ENCODE data around the gene CCDC61.

The CCDC61 gene, protein sequence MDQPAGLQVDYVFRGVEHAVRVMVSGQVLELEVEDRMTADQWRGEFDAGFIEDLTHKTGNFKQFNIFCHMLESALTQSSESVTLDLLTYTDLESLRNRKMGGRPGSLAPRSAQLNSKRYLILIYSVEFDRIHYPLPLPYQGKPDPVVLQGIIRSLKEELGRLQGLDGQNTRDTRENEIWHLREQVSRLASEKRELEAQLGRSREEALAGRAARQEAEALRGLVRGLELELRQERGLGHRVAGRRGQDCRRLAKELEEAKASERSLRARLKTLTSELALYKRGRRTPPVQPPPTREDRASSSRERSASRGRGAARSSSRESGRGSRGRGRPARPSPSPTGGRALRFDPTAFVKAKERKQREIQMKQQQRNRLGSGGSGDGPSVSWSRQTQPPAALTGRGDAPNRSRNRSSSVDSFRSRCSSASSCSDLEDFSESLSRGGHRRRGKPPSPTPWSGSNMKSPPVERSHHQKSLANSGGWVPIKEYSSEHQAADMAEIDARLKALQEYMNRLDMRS

DNA sequence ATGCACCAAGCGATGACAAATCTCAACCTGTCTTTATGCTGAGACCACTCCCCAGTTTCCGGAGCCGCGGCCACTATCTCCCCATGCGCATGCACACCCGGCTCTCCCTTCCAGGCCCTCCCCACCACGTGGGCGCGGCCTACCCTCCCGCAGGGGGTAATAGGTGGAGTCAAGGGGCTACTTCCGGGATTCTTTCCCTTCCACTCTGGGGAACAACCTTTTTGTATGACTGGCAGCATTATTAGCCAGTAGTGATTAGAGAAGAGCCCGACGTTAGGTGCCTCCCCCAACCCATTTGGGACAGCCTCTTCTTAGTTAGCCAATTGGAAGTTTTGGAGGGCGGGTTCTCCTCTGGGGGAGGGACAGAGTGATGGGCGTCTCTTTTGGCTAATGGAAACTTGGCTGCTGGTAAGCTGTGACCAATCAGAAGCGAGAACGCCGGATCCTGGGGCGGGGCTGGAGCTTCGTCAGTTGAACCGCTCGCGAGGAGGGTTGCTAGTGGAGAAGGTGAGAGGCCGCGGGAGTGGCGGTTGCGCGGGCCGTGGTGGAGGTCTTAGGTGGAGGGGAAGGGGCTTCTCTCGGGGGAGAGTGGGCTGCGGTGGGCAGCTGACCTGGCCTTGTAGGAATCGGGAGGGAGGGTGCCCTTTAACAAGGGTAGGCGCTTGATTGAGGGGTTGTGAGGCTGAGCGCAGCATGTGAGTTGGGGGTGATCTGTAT, at the start of gene CCDC61:
CCDC61 (plus strand) TSS at position 470 of the 717 bp plus-strand sequence. CDS start 7,552 bp downstream, outside the sequence.
- ATAC-seq (replicated peaks; ENCODE audit: extremely low read depth, poor library complexity, severe bottlenecking) (peak; percentile 98), DNase-seq (ENCODE audit: low spot score in 2 of 2) (peak; percentile 96 to 99)
- no peak within 1 kb of the TSS for H3K4me3 Mint-ChIP-seq
- peaks cover 13% of the 10 kb centered on the region for H3K27me3 Mint-ChIP-seq
- peaks cover 17% of the 10 kb centered on the region for H3K4me1 Mint-ChIP-seq
- peaks cover 5% of the 10 kb centered on the region for H3K36me3 Mint-ChIP-seq (ENCODE audit: insufficient read depth)
- H3K27ac Mint-ChIP-seq (ENCODE audit: low read depth), result peak within 1 kb of the TSS; percentile 56
- H3K9me3 Mint-ChIP-seq, result no peaks in the 10 kb centered on the region

DNA sequence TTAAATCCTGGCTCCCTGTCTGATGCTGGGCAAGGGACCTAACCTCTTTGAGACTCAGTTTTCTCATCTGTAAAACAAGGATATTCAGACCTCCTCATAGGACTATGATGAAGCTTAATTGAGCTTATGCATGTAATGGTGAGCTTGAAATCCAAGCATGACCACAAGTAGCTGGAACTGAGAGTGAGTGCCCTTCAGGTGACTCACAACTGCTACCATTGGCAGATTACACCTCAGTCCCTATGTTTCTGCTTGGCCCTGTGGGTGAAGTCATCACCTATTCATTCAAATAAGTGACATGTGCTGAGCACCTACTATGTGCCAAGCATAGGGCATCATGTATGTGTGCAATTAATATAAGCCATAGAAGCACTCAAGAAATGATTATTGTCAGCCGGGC, 47.3 kb upstream of the CCDC61 start:
- Mint-ChIP-seq H3K27me3 (peaks cover 54% of the 10 kb centered on the region), H3K27ac (ENCODE audit: low read depth) (no peak overlapping the region), H3K9me3 (no peaks in the 10 kb centered on the region), H3K36me3 (ENCODE audit: insufficient read depth) (peaks cover 2% of the 10 kb centered on the region), H3K4me1 (no peaks in the 10 kb centered on the region), H3K4me3 (no peak overlapping the region)
- no peak for ATAC-seq (replicated peaks; ENCODE audit: extremely low read depth, poor library complexity, severe bottlenecking)
- no peak for DNase-seq (ENCODE audit: low spot score in 2 of 2)

DNA sequence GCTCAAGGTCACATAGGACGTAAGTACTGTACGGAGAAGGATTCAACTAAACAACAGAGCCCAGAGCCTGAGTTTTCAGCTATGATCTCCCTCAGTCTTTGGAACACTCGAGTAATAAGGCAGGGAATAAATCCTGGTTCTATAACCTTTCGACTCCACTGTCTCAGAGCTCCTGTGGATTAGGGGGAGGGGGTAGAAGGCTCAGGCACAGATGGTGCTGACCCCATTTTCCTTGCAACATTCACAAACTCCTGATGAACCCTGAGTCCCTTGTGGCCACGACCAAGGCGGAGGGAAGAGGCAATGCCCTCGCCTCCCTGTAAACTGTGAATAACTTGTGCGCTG, 43.0 kb upstream of the CCDC61 start:
- Mint-ChIP-seq H3K27me3 (peaks cover 64% of the 10 kb centered on the region), H3K4me1 (peaks cover 11% of the 10 kb centered on the region), H3K9me3 (no peaks in the 10 kb centered on the region), H3K4me3 (no peak overlapping the region), H3K36me3 (ENCODE audit: insufficient read depth) (peaks cover 2% of the 10 kb centered on the region), H3K27ac (ENCODE audit: low read depth) (no peak overlapping the region)
- no peak for ATAC-seq (replicated peaks; ENCODE audit: extremely low read depth, poor library complexity, severe bottlenecking)
- no peak for DNase-seq (ENCODE audit: low spot score in 2 of 2)

DNA sequence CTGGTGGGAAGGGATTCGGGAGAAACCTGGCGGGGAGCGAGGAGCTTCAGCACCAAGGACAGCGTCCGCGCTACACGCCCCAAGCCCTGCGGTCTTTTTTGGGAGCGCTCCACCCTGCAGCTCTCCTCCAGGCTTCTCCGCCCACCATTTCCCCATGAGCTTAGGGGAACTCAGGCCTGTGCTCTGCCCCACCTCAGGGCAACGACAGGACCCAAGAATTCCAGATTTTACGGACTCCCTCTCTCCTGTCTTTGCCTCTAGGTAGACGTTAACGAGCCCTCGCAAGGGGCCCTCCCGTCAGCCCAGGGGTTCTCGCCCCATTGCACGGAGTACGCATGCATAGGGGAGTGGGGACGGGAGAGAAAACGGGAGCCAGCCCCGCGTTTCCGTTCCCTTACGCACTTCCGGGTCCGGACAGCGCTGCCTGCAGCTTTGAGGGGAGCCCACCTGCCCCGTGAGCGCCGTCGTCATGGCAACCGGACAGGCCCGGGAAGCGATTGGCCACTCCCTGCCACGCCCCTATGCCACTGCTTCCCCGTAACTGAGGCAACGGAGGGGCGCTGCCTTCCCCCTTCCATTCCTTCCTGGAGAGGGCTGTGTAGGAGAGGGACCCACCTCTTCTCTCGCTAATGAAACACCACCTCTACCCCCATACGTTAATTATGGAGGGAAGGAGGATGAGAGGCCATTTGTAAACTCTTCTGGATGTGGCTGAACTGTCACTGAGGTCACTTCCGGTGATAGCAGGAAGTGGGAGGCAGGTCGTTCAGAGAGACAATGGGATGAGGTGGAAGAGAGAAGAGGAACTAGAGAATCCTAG, 42.4 kb upstream of the CCDC61 start:
- DNase-seq (ENCODE audit: low spot score in 2 of 2), result no peak
- Mint-ChIP-seq H3K4me3 (peak overlapping the region; percentile 65), H3K4me1 (peaks cover 11% of the 10 kb centered on the region), H3K36me3 (ENCODE audit: insufficient read depth) (peaks cover 2% of the 10 kb centered on the region), H3K9me3 (no peaks in the 10 kb centered on the region), H3K27ac (ENCODE audit: low read depth) (no peak overlapping the region), H3K27me3 (peaks cover 61% of the 10 kb centered on the region)
- no peak for ATAC-seq (replicated peaks; ENCODE audit: extremely low read depth, poor library complexity, severe bottlenecking)

DNA sequence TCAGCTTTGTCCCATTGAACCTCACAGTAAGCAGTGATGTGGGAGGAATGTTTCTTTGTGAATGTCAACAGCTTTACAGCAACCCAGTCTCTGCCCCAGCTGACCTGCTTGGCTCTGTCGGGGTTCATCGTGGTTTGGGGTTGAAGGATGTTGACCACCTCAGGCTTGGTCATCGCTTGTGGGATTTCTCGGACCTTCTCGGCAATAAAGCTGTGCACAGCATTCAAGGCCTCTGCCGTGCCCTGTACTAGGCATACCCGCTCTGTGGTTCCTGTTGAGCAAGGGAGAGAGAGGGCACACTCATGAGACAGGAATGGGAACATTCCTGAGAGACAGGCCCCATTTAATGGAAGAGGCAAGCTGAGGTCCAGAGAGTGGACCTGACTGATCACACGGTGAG, 41.6 kb upstream of the CCDC61 start:
- Mint-ChIP-seq H3K27ac (ENCODE audit: low read depth) (no peak overlapping the region), H3K4me3 (no peak overlapping the region), H3K27me3 (peaks cover 61% of the 10 kb centered on the region), H3K4me1 (peaks cover 11% of the 10 kb centered on the region), H3K36me3 (ENCODE audit: insufficient read depth) (peaks cover 2% of the 10 kb centered on the region), H3K9me3 (no peaks in the 10 kb centered on the region)
- ATAC-seq (replicated peaks; ENCODE audit: extremely low read depth, poor library complexity, severe bottlenecking) (no peak), DNase-seq (ENCODE audit: low spot score in 2 of 2) (no peak)

DNA sequence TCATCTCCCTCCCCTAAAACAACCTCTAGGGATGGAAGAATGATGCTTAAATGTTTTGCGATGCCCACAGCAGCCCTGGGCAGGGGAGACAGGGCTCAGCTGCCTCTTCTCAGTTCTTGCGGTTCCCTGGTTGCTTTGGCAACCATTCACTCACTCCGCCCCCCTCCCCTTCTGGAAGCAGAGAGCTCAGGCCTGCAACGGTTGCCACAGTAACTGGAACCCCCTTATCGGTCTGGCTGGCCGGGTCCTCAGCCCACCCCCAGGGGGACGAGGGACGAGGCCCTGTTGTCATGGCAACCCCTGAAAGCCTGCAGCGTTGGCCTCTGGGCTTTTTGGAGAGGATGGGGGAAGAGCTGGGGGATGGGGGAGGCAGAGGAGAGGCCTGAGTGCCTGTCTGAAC, 41.1 kb upstream of the CCDC61 start:
- Mint-ChIP-seq H3K36me3 (ENCODE audit: insufficient read depth) (peaks cover 2% of the 10 kb centered on the region), H3K27me3 (peaks cover 61% of the 10 kb centered on the region), H3K4me3 (no peak overlapping the region), H3K27ac (ENCODE audit: low read depth) (no peak overlapping the region), H3K4me1 (peaks cover 11% of the 10 kb centered on the region), H3K9me3 (no peaks in the 10 kb centered on the region)
- DNase-seq (ENCODE audit: low spot score in 2 of 2), result no peak
- no peak for ATAC-seq (replicated peaks; ENCODE audit: extremely low read depth, poor library complexity, severe bottlenecking)

DNA sequence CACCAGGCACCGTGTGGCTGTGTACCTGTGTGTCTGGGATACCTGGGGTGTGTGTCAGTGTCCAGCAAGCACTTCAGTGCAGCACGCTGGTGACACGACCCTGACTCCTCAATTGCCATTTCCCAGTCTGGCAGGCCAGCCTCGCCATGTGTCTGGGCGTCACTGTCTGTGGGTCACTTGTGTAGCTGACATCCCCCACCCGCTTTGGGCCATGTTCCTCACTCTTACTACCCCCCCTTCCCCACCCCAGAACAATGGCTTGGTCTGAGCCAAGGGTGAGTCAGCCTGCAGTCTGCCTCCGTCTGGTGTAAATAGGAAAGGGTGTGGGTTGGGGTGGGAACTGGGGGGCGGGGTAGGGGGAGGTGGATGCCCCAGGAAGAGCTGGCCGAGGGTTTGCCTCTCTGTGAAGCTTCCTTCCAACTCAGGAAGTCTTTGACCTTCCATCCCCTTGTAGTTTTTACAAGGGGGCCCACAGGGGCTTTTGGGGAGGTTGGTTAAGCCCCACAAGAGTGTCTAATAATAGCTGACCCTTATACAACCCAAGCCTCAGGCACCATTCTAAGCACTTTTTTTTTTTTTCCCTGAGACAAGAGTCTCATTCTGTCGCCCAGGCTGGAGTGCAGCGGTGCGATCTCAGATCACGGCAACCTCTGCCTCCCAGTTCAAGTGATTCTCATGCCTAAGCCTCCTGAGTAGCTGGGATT, 39.2 kb upstream of the CCDC61 start:
- no peak for DNase-seq (ENCODE audit: low spot score in 2 of 2)
- no peak for ATAC-seq (replicated peaks; ENCODE audit: extremely low read depth, poor library complexity, severe bottlenecking)
- no peak overlapping the region for H3K27ac Mint-ChIP-seq (ENCODE audit: low read depth)
- peaks cover 17% of the 10 kb centered on the region for H3K4me1 Mint-ChIP-seq
- no peaks in the 10 kb centered on the region for H3K9me3 Mint-ChIP-seq
- peaks cover 64% of the 10 kb centered on the region for H3K27me3 Mint-ChIP-seq
- no peak overlapping the region for H3K4me3 Mint-ChIP-seq
- H3K36me3 Mint-ChIP-seq (ENCODE audit: insufficient read depth), result peaks cover 5% of the 10 kb centered on the region

DNA sequence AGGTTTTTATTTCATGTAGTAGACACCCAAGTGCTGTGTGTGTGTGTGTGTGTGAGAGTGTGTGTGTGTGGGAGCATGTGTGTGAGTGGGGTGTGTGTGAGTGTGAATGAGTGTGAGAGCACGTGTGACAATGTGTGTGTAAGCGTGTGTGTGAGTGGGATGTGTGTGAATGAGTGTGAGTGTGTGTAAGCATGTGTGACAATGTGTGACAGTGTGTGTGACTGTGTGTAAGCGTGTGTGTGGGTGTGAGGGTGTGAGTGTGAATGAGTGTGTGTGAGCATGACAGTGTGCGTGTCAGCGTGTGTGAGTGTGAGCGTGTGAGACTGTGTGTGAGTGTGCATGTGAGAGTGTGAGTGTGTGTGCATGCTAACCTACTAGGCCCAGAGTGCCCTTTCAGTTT, 36.9 kb upstream of the CCDC61 start:
- H3K36me3 Mint-ChIP-seq (ENCODE audit: insufficient read depth), result peaks cover 3% of the 10 kb centered on the region
- H3K27me3 Mint-ChIP-seq, result peaks cover 67% of the 10 kb centered on the region
- H3K4me3 Mint-ChIP-seq, result no peak overlapping the region
- no peaks in the 10 kb centered on the region for H3K9me3 Mint-ChIP-seq
- H3K27ac Mint-ChIP-seq (ENCODE audit: low read depth), result no peak overlapping the region
- peaks cover 14% of the 10 kb centered on the region for H3K4me1 Mint-ChIP-seq
- ATAC-seq (replicated peaks; ENCODE audit: extremely low read depth, poor library complexity, severe bottlenecking) (no peak), DNase-seq (ENCODE audit: low spot score in 2 of 2) (no peak)

DNA sequence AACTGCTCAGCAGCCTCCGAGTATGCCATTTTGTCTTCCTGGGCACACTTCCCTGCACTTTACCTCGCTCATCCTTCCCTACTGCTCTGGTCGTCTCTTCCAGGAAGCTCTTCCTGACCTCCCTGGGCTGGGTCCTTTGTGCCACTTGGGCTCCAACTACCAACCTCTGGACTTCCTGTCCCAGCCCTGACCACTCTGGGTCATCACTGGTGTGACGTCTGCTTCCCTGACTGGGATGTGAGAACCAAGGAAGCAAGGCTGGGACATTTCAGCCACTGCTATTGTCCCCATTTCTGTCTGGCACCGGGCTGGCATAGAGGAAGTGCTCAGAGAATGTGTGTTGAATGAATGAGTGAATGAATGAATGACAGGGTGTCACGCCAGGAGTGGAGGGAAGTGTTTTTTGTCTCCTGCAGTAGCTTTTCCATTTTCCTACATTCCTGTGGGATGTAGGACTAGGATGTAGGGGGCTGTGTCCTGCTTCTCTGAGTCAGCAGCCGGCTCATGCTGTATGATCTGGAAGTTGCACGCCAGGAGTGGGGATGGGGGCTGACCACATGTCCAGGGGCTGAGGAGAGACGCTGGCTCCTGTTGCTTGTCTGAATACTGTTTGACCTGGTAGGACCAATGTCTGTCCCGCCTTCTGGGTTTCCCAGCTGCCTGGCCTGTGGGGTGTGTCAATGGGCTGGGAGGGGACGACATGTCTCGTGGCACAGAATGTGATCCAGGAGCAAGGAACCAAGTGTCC, 36.3 kb upstream of the CCDC61 start:
- Mint-ChIP-seq H3K9me3 (no peaks in the 10 kb centered on the region), H3K4me3 (no peak overlapping the region), H3K4me1 (peaks cover 12% of the 10 kb centered on the region), H3K36me3 (ENCODE audit: insufficient read depth) (peaks cover 3% of the 10 kb centered on the region), H3K27me3 (peaks cover 61% of the 10 kb centered on the region), H3K27ac (ENCODE audit: low read depth) (no peak overlapping the region)
- DNase-seq (ENCODE audit: low spot score in 2 of 2) (no peak), ATAC-seq (replicated peaks; ENCODE audit: extremely low read depth, poor library complexity, severe bottlenecking) (no peak)

DNA sequence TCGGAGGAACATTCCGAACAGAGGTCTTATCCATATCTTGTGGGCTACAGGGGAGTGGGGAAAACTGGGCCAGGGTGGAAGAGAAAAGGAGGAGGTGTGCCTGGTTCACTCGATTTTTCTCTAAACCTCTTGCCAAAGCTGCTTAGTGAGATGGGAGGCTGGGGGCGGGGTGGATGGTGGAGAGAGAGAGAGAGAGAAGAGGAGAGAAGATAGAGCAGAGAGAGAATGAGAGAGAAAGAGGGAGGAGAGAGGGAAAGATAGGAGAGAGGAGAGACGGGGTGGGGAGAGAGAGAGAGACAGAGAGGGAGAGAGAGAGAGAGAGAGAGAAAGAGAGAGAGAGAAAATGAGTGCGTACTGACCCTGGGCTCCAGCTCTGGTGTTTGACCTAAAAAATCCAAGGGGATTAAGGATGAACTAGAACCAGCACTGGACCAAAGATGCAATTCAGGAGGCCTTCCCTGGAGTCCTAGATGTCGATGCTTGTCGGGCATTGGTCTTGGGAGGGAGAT, 35.7 kb upstream of the CCDC61 start:
- Mint-ChIP-seq H3K27ac (ENCODE audit: low read depth) (no peak overlapping the region), H3K36me3 (ENCODE audit: insufficient read depth) (peaks cover 3% of the 10 kb centered on the region), H3K27me3 (peaks cover 61% of the 10 kb centered on the region), H3K4me1 (peaks cover 12% of the 10 kb centered on the region), H3K9me3 (no peaks in the 10 kb centered on the region), H3K4me3 (no peak overlapping the region)
- no peak for ATAC-seq (replicated peaks; ENCODE audit: extremely low read depth, poor library complexity, severe bottlenecking)
- no peak for DNase-seq (ENCODE audit: low spot score in 2 of 2)

DNA sequence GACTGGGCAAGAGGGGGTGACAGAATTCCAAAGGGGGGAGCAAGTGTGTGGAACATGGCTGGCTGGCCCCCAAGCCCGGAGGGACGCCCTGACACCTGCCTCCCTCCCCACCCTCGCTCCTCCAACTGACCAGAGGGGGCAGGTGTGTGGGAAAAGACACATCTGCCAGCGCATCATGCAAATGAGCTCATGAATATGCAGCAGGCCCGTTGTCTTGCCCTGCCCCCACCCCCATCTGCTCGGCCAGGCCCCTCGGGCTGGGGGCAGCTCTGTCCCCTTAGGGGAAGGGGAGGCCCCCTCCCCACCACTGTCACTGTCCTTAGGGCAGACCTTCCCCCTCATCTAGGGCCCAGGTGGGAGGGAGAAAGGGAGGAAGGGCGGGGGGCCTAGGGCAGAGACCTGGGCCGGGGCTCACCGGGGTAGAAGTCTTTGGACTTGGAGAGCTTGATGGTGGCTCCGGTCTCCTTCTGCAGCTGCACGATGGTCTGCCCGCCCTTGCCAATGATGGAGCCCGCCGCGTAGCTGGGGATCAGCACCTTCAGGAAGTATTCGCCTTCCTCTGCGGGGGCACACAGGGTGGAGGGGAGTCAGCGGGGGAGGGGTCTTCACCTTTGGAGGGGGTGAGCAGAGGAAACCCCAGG, 34.6 kb upstream of the CCDC61 start:
- DNase-seq (ENCODE audit: low spot score in 2 of 2) (no peak), ATAC-seq (replicated peaks; ENCODE audit: extremely low read depth, poor library complexity, severe bottlenecking) (no peak)
- H3K27me3 Mint-ChIP-seq, result peaks cover 61% of the 10 kb centered on the region
- no peak overlapping the region for H3K4me3 Mint-ChIP-seq
- no peak overlapping the region for H3K27ac Mint-ChIP-seq (ENCODE audit: low read depth)
- H3K36me3 Mint-ChIP-seq (ENCODE audit: insufficient read depth), result peaks cover 3% of the 10 kb centered on the region
- no peaks in the 10 kb centered on the region for H3K9me3 Mint-ChIP-seq
- peaks cover 6% of the 10 kb centered on the region for H3K4me1 Mint-ChIP-seq

Data from central memory CD8-positive, alpha-beta T cell (primary cell).